A549 (cell line): ENCODE results near the gene ASPG.

Source experiments
- CEBPB ChIP-seq, 2 experiments: fragments of >200 bp in 1 of 2; sonication (Bioruptor Twin) in 1 of 2; formaldehyde crosslinking in 1 of 2; IDR thresholded peaks; 2 replicates each; pipeline ENCODE4 v1.6.1; 2012 to 2016
- CTCF ChIP-seq: fragments of >200 bp; sonication (Bioruptor Twin); formaldehyde crosslinking; IDR thresholded peaks from 3 replicates; pipeline ENCODE4 v1.5.1; 2016
- ESRRA ChIP-seq: fragments of 150-350 bp; IDR thresholded peaks from 2 replicates; pipeline ENCODE4 v1.6.1; 2014; ENCODE audit warnings: mild to moderate bottlenecking, low read length, borderline replicate concordance
- HDAC2 ChIP-seq: fragments of 200-600 bp; sonication (generic); IDR thresholded peaks from 2 replicates; pipeline ENCODE4 v1.6.1; 2016
- HES2 ChIP-seq: fragments of >200 bp; sonication (Bioruptor Twin); formaldehyde crosslinking; IDR thresholded peaks from 2 replicates; pipeline ENCODE4 v1.6.1; 2016
- JUN ChIP-seq, 2 experiments: fragments of >200 bp; sonication (Bioruptor Twin); formaldehyde crosslinking; IDR thresholded peaks; 2 replicates in 1 of 2; 3 replicates in 1 of 2; pipeline ENCODE4 v1.6.1; 2016 to 2017
- JUNB ChIP-seq: fragments of >200 bp; sonication (Bioruptor Twin); formaldehyde crosslinking; IDR thresholded peaks from 2 replicates; pipeline ENCODE4 v1.6.1; 2016
- MAX ChIP-seq: IDR thresholded peaks from 2 replicates; pipeline ENCODE4 v1.6.1; 2012
- POLR2A ChIP-seq: IDR thresholded peaks from 2 replicates; pipeline ENCODE4 v1.6.1; 2012; ENCODE audit warnings: mild to moderate bottlenecking, low read length
- POLR2AphosphoS2 ChIP-seq: conservative IDR thresholded peaks from 2 replicates; pipeline ENCODE4 v1.6.1; 2012; ENCODE audit warnings: low read length, improper control_type of control experiment, inconsistent platforms
- RCOR1 ChIP-seq: fragments of 150-350 bp; IDR thresholded peaks from 2 replicates; pipeline ENCODE4 v1.6.1; 2014; ENCODE audit warnings: antibody characterized with exemption, low read length, low read depth
- SMC3 ChIP-seq: fragments of >200 bp; sonication (Bioruptor Twin); formaldehyde crosslinking; IDR thresholded peaks from 3 replicates; pipeline ENCODE4 v1.6.1; 2018; ENCODE audit warnings: inconsistent platforms
- USF2 ChIP-seq: fragments of 450-650 bp; IDR thresholded peaks from 2 replicates; pipeline ENCODE4 v1.6.1; 2014; ENCODE audit warnings: antibody characterized with exemption
- ZFP36 ChIP-seq: fragments of 450-650 bp; IDR thresholded peaks from 2 replicates; pipeline ENCODE4 v1.6.1; 2014; ENCODE audit warnings: borderline replicate concordance; ENCODE audit not compliant: partially characterized antibody

GRCh38 chr14:104039214-104039613 lies 46.3 kb upstream of the ASPG start:
- no peak for TF ChIP-seq CTCF
- no peak for TF ChIP-seq RCOR1
- no peak for TF ChIP-seq JUN (IDR thresholded peaks at IDR 0.05)
- TF ChIP-seq SMC3, result no peak
- no peak for TF ChIP-seq CEBPB (IDR thresholded peaks at IDR 0.05)
- TF ChIP-seq HDAC2, result no peak
- TF ChIP-seq HES2, result no peak
- no peak for TF ChIP-seq MAX
- TF ChIP-seq ESRRA, result no peak
- TF ChIP-seq USF2, result no peak
- TF ChIP-seq POLR2AphosphoS2, result no peak
- TF ChIP-seq JUNB, result no peak
- no peak for TF ChIP-seq POLR2A
- no peak for TF ChIP-seq ZFP36
